ENCODE measurements around the gene KCNJ12.

DNA sequence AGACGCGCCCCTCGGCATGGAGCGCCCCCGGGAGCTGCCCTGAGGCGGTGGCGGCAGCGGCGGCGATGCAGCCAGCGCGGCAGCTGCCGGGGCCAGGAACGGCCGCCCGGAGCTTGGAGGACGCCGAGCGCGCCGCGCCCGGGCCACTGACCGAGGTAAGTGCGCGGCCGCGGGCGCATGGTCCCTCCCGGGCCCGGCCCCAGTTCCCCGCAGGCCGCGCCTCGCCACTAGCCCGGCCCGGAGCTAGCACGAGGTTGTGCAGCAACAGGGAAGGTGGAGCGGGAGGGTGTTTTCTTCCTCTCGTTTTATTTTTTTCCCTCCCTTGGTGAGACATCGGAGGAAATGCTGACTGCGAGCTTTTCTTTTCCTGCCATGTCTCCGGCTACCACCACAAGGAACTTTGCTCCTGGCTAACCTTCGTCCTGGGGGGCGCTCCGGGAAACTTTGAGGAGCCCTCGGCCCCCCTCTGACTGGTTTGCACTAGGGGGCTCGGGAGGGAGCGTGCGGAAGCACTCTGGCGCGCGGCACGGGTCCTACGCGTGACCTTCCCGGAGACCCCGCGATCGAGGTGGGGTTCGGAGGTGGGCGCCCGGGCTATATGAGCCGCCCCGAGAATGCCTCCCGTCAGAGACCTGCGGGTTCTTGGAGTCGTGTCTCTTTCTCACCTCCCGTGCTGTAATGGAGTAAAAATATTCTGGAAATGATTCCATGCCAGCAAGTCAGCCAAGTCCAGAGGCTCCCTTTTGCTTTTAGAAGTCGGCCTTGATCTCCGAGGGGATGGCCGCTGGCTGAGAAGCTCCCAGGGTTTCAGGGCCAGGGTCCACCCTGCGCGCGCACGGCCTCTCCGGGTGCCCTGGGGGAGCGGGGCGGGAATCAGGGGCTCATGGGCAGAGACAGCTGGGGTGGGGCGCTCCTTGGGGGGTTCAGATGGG, 868 bp downstream of the KCNJ12 start:
- TF ChIP-seq, protein P1, sequence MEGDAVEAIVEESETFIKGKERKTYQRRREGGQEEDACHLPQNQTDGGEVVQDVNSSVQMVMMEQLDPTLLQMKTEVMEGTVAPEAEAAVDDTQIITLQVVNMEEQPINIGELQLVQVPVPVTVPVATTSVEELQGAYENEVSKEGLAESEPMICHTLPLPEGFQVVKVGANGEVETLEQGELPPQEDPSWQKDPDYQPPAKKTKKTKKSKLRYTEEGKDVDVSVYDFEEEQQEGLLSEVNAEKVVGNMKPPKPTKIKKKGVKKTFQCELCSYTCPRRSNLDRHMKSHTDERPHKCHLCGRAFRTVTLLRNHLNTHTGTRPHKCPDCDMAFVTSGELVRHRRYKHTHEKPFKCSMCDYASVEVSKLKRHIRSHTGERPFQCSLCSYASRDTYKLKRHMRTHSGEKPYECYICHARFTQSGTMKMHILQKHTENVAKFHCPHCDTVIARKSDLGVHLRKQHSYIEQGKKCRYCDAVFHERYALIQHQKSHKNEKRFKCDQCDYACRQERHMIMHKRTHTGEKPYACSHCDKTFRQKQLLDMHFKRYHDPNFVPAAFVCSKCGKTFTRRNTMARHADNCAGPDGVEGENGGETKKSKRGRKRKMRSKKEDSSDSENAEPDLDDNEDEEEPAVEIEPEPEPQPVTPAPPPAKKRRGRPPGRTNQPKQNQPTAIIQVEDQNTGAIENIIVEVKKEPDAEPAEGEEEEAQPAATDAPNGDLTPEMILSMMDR (conservative IDR thresholded peaks at IDR 0.05 in 1 of 2, IDR thresholded peaks at IDR 0.05 in 1 of 2; ENCODE audit: extremely low read depth in 1 of 2, insufficient read depth in 1 of 2, low read depth in 1 of 2, low read length in 2 of 2) = no peak
- no peak for TF ChIP-seq EZH2 (IDR thresholded peaks at IDR 0.05; ENCODE audit: borderline replicate concordance, low read length)
